ENCODE results near the gene ADGRG3.
A peak's percentile ranks its signal among the peaks of the same experiment; 100 is the strongest.

Gene ADGRG3

GRCh38 chr16:57694725-57695679 is 26.9 kb downstream of the ADGRG3 start, which contains the start of gene DRC7 (continued):
- TF ChIP-seq ZXDB (tag by site-specific recombination; IDR thresholded peaks at IDR 0.05): peak; percentile 51; the same call in 1 of the 2 replicates
- TF ChIP-seq ZBTB11 (tag by site-specific recombination; conservative IDR thresholded peaks at IDR 0.05; ENCODE audit: low read depth): peak; percentile 27; the same call in 1 of the 2 replicates
- TF ChIP-seq ZNF398 (tag by site-specific recombination; IDR thresholded peaks at IDR 0.05): peak; percentile 55
- TF ChIP-seq ZNF335 (tag by site-specific recombination; conservative IDR thresholded peaks at IDR 0.05): peak; percentile 93
- TF ChIP-seq ZNF76 (tag by site-specific recombination; IDR thresholded peaks at IDR 0.05; ENCODE audit: borderline replicate concordance, low read depth): peak; percentile 90
- TF ChIP-seq SALL2 (tag by site-specific recombination; IDR thresholded peaks at IDR 0.05; ENCODE audit: borderline replicate concordance): no peak
- no peak for TF ChIP-seq ZNF184 (tag by site-specific recombination; IDR thresholded peaks at IDR 0.05)
- TF ChIP-seq ZSCAN30 (tag by site-specific recombination; IDR thresholded peaks at IDR 0.05): no peak
- TF ChIP-seq ZNF626 (tag by site-specific recombination; IDR thresholded peaks at IDR 0.05): no peak
- TF ChIP-seq ZNF341 (tag by site-specific recombination; IDR thresholded peaks at IDR 0.05; ENCODE audit: low read depth): peak; percentile 96
- peak; percentile 82 for TF ChIP-seq ZBTB20 (tag by site-specific recombination; IDR thresholded peaks at IDR 0.05)

GRCh38 chr16:57695680-57696069 is 27.6 kb downstream of the ADGRG3 start:
- ChIA-PET POLR2A (no interaction called here), CTCF (no interaction called here)
- H3K27ac ChIP-seq (ENCODE audit: extremely low read depth, low read depth, low read length): no peak overlapping the region
- no peak overlapping the region for H3K4me3 ChIP-seq (ENCODE audit: low read depth, low read length)
- TF ChIP-seq ZBTB44 (tag by site-specific recombination; IDR thresholded peaks at IDR 0.05): no peak
- TF ChIP-seq ZNF114 (tag by site-specific recombination; IDR thresholded peaks at IDR 0.05): no peak
- TF ChIP-seq ZNF16 (tag by site-specific recombination; IDR thresholded peaks at IDR 0.05; ENCODE audit: low read depth): no peak
- TF ChIP-seq GFI1B (tag by site-specific recombination; IDR thresholded peaks at IDR 0.05): no peak
- no peak for TF ChIP-seq PRDM1 (tag by site-specific recombination; IDR thresholded peaks at IDR 0.05)
- TF ChIP-seq ZEB2 (tag by site-specific recombination; IDR thresholded peaks at IDR 0.05): no peak
- TF ChIP-seq ZNF76 (tag by site-specific recombination; IDR thresholded peaks at IDR 0.05; ENCODE audit: borderline replicate concordance, low read depth): no peak
- TF ChIP-seq ATF2 (tag by site-specific recombination; IDR thresholded peaks at IDR 0.05; ENCODE audit: low read depth): no peak
- TF ChIP-seq HOXA7 (CRISPR knock-in tag; IDR thresholded peaks at IDR 0.05; ENCODE audit: borderline replicate concordance): no peak
- TF ChIP-seq ZNF776 (tag by site-specific recombination; IDR thresholded peaks at IDR 0.05; ENCODE audit: borderline replicate concordance): no peak
- no peak for TF ChIP-seq ZNF521 (tag by site-specific recombination; IDR thresholded peaks at IDR 0.05)
- TF ChIP-seq ZNF629 (tag by site-specific recombination; IDR thresholded peaks at IDR 0.05): no peak
- TF ChIP-seq ZNF223 (tag by site-specific recombination; IDR thresholded peaks at IDR 0.05): no peak
- TF ChIP-seq ZNF354C (tag by site-specific recombination; IDR thresholded peaks at IDR 0.05; ENCODE audit: borderline replicate concordance, low read depth): no peak
- H3K36me3 ChIP-seq (ENCODE audit: control insufficient read depth in 2 of 2, insufficient read depth in 1 of 2, low read length in 2 of 2): no peaks in the 10 kb centered on the region
- no peaks in the 10 kb centered on the region for H3K4me1 ChIP-seq (ENCODE audit: control insufficient read depth, insufficient read depth, low read length)
- no peaks in the 10 kb centered on the region for H3K9me3 ChIP-seq (ENCODE audit: control insufficient read depth, insufficient read depth, low read depth, low read length)
